Panc1 (cell line): Measurements from ENCODE around the gene TSKU. TPM values are rescaled to one million over a fixed set of nuclear protein-coding genes. Genes with fewer than 3 reads are reported as not detected.

ENCODE experiments used
- ATAC-seq: fragments of 200-7000 bp; cut with Tn5 transposase; 2 replicates; pipeline ENCODE4 v1.9.1; 2020; ENCODE audit warnings: mild to moderate bottlenecking, moderate library complexity
- BruUV-seq: library from RNA; stranded (reverse); fragments of 400-500 nt; replicated peaks from 2 replicates; lab custom pipeline; 2021; lab: Mats Ljungman, UMichigan
- CTCF ChIA-PET: fragments of 300-600 bp; sonication (Branson Sonifier 250); formaldehyde crosslinking; loops from one replicate; lab custom pipeline; 2022; ENCODE audit warnings: antibody characterized with exemption; lab: Charles Lee
- POLR2A ChIA-PET: fragments of 300-600 bp; sonication (Branson Sonifier 250); formaldehyde crosslinking; loops from one replicate; lab custom pipeline; 2022; ENCODE audit warnings: antibody characterized with exemption; lab: Charles Lee
- DNase-seq: peaks from one replicate; pipeline ENCODE4 v3.0.0-alpha.2; 2010; ENCODE audit warnings: low read depth, low spot score
- H3K27ac ChIP-seq: 2 replicates; pipeline ENCODE4 v1.5.1; 2011; ENCODE audit warnings: mild to moderate bottlenecking, low read length, inconsistent platforms
- H3K27me3 ChIP-seq: fragments of 200-500 bp; sonication (Bioruptor generic); 2 replicates; pipeline ENCODE4 v1.6.0; 2014; ENCODE audit warnings: low read length, inconsistent platforms; ENCODE audit not compliant: control insufficient read depth, insufficient read depth
- H3K36me3 ChIP-seq: fragments of 200-500 bp; sonication (Bioruptor generic); 2 replicates; pipeline ENCODE4 v1.5.1; 2014; ENCODE audit warnings: inconsistent platforms, mild to moderate bottlenecking, low read length, moderate library complexity; ENCODE audit not compliant: control insufficient read depth, insufficient read depth
- H3K4me1 ChIP-seq: 2 replicates; pipeline ENCODE4 v1.5.1; 2011; ENCODE audit warnings: inconsistent platforms, mild to moderate bottlenecking, low read length, moderate library complexity; ENCODE audit not compliant: control insufficient read depth, insufficient read depth
- H3K4me3 ChIP-seq, 2 experiments: 2 replicates each; pipeline ENCODE4 v1.5.1; 2011 to 2012; ENCODE audit warnings: low read depth in 2 of 2, low read length in 2 of 2, mild to moderate bottlenecking in 2 of 2, inconsistent platforms in 1 of 2, moderate library complexity in 1 of 2
- H3K9me3 ChIP-seq: fragments of 200-500 bp; sonication (Bioruptor generic); 2 replicates; pipeline ENCODE4 v1.5.1; 2014; ENCODE audit warnings: low read depth, mild to moderate bottlenecking, inconsistent platforms, low read length, moderate library complexity; ENCODE audit not compliant: control insufficient read depth, insufficient read depth
- POLR2AphosphoS5 ChIP-seq: IDR thresholded peaks from 2 replicates; pipeline ENCODE4 v1.6.1; 2012; ENCODE audit warnings: mild to moderate bottlenecking, low read depth, low read length, moderate library complexity
- SIN3A ChIP-seq: IDR thresholded peaks from 2 replicates; pipeline ENCODE4 v1.6.1; 2012; ENCODE audit warnings: low read depth, mild to moderate bottlenecking, low read length, moderate library complexity, borderline replicate concordance; ENCODE audit not compliant: insufficient read depth
- TCF7L2 ChIP-seq: IDR thresholded peaks from 2 replicates; pipeline ENCODE4 v1.6.1; 2011; ENCODE audit warnings: mild to moderate bottlenecking, low read depth, low read length, inconsistent platforms
- in situ Hi-C: cut with HindIII; loops from 2 replicates; pipeline ENCODE4 v1.10.0; 2016; ENCODE audit warnings: low sequenced_read_pairs, low pct_unique_long_range_greater_than_20kb
- intact Hi-C: fragments of 100-400 bp; cut with micrococcal nuclease; formaldehyde crosslinking; loops from one replicate; pipeline ENCODE4 v1.10.0; 2022; ENCODE audit not compliant: unreplicated experiment
- total RNA-seq: library from RNA; stranded (reverse); gene quantifications from one replicate; pipeline ENCODE4 v1.2.1, GENCODE V29; 2021; ENCODE audit not compliant: unreplicated experiment
- TF ChIP-seq, protein P1 (sequence below), 2 experiments: IDR thresholded peaks; 2 replicates each; pipeline ENCODE4 v1.6.1; 2011 to 2012; ENCODE audit warnings: low read depth in 2 of 2, control low read depth in 1 of 2, low read length in 1 of 2, mild to moderate bottlenecking in 1 of 2, moderate library complexity in 1 of 2; ENCODE audit not compliant: insufficient read depth in 1 of 2
- TF ChIP-seq, protein P2 (sequence below): fragments of 450-650 bp; IDR thresholded peaks from 2 replicates; pipeline ENCODE4 v1.5.1; 2017; ENCODE audit warnings: mild to moderate bottlenecking

Gene TSKU
- total RNA-seq, 1 experiment from 2014 or later = 31.4 TPM

- no peaks in the 10 kb centered on the region for H3K36me3 ChIP-seq
- no peak overlapping the region for H3K27ac ChIP-seq
- in situ Hi-C loops (no loop called here), intact Hi-C loops (no loop called here)
- ATAC-seq (no peak), DNase-seq (no peak)
- H3K4me3 ChIP-seq = no peak overlapping the region
- no peaks in the 10 kb centered on the region for H3K9me3 ChIP-seq
- ChIA-PET CTCF (no interaction called here), POLR2A (interaction anchor here (0.7 kb wide), 1 partner anchor 20 kb away, joined by 3 read pairs; no protein-coding TSS in a partner anchor)
- H3K4me1 ChIP-seq = peaks cover 2% of the 10 kb centered on the region; the same call in 1 of the 2 replicates
- TF ChIP-seq, protein P1, sequence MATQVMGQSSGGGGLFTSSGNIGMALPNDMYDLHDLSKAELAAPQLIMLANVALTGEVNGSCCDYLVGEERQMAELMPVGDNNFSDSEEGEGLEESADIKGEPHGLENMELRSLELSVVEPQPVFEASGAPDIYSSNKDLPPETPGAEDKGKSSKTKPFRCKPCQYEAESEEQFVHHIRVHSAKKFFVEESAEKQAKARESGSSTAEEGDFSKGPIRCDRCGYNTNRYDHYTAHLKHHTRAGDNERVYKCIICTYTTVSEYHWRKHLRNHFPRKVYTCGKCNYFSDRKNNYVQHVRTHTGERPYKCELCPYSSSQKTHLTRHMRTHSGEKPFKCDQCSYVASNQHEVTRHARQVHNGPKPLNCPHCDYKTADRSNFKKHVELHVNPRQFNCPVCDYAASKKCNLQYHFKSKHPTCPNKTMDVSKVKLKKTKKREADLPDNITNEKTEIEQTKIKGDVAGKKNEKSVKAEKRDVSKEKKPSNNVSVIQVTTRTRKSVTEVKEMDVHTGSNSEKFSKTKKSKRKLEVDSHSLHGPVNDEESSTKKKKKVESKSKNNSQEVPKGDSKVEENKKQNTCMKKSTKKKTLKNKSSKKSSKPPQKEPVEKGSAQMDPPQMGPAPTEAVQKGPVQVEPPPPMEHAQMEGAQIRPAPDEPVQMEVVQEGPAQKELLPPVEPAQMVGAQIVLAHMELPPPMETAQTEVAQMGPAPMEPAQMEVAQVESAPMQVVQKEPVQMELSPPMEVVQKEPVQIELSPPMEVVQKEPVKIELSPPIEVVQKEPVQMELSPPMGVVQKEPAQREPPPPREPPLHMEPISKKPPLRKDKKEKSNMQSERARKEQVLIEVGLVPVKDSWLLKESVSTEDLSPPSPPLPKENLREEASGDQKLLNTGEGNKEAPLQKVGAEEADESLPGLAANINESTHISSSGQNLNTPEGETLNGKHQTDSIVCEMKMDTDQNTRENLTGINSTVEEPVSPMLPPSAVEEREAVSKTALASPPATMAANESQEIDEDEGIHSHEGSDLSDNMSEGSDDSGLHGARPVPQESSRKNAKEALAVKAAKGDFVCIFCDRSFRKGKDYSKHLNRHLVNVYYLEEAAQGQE (IDR thresholded peaks at IDR 0.05; ENCODE audit: insufficient read depth in 1 of 2, low read depth in 2 of 2, low read length in 1 of 2) = no peak
- TF ChIP-seq, protein P2, sequence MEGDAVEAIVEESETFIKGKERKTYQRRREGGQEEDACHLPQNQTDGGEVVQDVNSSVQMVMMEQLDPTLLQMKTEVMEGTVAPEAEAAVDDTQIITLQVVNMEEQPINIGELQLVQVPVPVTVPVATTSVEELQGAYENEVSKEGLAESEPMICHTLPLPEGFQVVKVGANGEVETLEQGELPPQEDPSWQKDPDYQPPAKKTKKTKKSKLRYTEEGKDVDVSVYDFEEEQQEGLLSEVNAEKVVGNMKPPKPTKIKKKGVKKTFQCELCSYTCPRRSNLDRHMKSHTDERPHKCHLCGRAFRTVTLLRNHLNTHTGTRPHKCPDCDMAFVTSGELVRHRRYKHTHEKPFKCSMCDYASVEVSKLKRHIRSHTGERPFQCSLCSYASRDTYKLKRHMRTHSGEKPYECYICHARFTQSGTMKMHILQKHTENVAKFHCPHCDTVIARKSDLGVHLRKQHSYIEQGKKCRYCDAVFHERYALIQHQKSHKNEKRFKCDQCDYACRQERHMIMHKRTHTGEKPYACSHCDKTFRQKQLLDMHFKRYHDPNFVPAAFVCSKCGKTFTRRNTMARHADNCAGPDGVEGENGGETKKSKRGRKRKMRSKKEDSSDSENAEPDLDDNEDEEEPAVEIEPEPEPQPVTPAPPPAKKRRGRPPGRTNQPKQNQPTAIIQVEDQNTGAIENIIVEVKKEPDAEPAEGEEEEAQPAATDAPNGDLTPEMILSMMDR = no peak
- TF ChIP-seq SIN3A (no peak), TCF7L2 (no peak), POLR2AphosphoS5 (no peak)
- BruUV-seq = no TSS peak
- no peaks in the 10 kb centered on the region for H3K27me3 ChIP-seq
These were observed 34.2 kb upstream of the TSKU start for GRCh38 chr11:76748948-76749347.

DNA sequence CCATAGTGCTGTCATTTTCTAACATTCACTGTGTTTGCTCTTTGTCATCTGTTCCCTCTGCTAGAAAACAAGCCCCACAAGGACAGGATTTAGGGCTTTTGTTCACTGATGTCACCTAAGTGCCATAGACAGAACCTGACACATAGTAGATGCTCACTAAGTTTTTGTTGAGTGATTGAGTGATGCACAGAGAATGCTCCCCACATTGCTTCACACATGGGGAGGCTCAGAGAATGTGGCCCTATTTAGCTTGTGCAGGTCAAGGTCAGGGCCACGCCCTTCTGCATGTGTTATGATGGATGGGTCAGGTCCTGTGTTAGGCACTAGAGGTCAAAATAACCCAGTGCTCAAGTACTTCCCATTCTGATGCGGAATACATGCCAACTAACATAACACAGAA is 33.1 kb upstream of the TSKU start:
- in situ Hi-C loops = no loop called here

More for the DNA sequence above, 33.1 kb upstream of the TSKU start:
- DNase-seq (no peak), ATAC-seq (no peak)
- no peak overlapping the region for H3K4me3 ChIP-seq
- intact Hi-C loops = no loop called here
- POLR2A ChIA-PET = no interaction called here
- H3K36me3 ChIP-seq = no peaks in the 10 kb centered on the region
- H3K9me3 ChIP-seq = no peaks in the 10 kb centered on the region
- peaks cover 2% of the 10 kb centered on the region; the same call in 1 of the 2 replicates for H3K4me1 ChIP-seq
- TF ChIP-seq, protein P2 = no peak
- TF ChIP-seq, protein P1 (IDR thresholded peaks at IDR 0.05; ENCODE audit: insufficient read depth in 1 of 2, low read depth in 2 of 2, low read length in 1 of 2) = no peak
- no peak for TF ChIP-seq SIN3A
- TF ChIP-seq TCF7L2 = no peak
- TF ChIP-seq POLR2AphosphoS5 = no peak
- H3K27ac ChIP-seq = no peak overlapping the region
- CTCF ChIA-PET = no interaction called here
- no peaks in the 10 kb centered on the region for H3K27me3 ChIP-seq
- BruUV-seq = no TSS peak
